ENCODE measurements around the gene YIPF3.

- no peak for TF ChIP-seq CTCF (IDR thresholded peaks at IDR 0.05)
- no peak for TF ChIP-seq POLR2A (IDR thresholded peaks at IDR 0.05)
- TF ChIP-seq POLR2AphosphoS5 (IDR thresholded peaks at IDR 0.05) = no peak
Measured at GRCh38 chr6:43499028-43499815, 17.5 kb downstream of the YIPF3 start.
